ENCODE data around the gene AGPAT4. TPM values are rescaled to one million over a fixed set of nuclear protein-coding genes. Genes with fewer than 3 reads are reported as not detected.

The AGPAT4 gene
- total RNA-seq, 1 donor from 2014 or later, result 2.2 TPM

- DNase-seq, result no peak
- H3K36me3 ChIP-seq, result no peaks in the 10 kb centered on the region
- intact Hi-C loops (cut with micrococcal nuclease), result no loop called here
- peak overlapping the region; percentile 74 for H3K4me3 ChIP-seq
- peaks cover 26% of the 10 kb centered on the region for H3K4me1 ChIP-seq
- no peaks in the 10 kb centered on the region for H3K9me3 ChIP-seq (replicated peaks)
- peaks cover 6% of the 10 kb centered on the region for H3K27me3 ChIP-seq (ENCODE audit: low read depth)
- H3K27ac ChIP-seq (replicated peaks), result no peak overlapping the region
- TF ChIP-seq CTCF (IDR thresholded peaks at IDR 0.05; ENCODE audit: borderline replicate concordance), result no peak
Measured at GRCh38 chr6:161272635-161273273, 1.1 kb downstream of the AGPAT4 start.

- TF ChIP-seq CTCF (IDR thresholded peaks at IDR 0.05; ENCODE audit: borderline replicate concordance), result no peak
- DNase-seq, result no peak
- Histone ChIP-seq H3K27ac (replicated peaks) (no peak overlapping the region), H3K9me3 (replicated peaks) (no peaks in the 10 kb centered on the region), H3K4me1 (peaks cover 26% of the 10 kb centered on the region), H3K36me3 (no peaks in the 10 kb centered on the region), H3K4me3 (no peak overlapping the region), H3K27me3 (ENCODE audit: low read depth) (peaks cover 6% of the 10 kb centered on the region)
- intact Hi-C loops (cut with micrococcal nuclease), result no loop called here
Measured at GRCh38 chr6:161271343-161272030, 2.4 kb downstream of the AGPAT4 start.

- TF ChIP-seq CTCF (IDR thresholded peaks at IDR 0.05; ENCODE audit: borderline replicate concordance), result no peak
- DNase-seq, result no peak
- no peak overlapping the region for H3K27ac ChIP-seq (replicated peaks)
- no peak overlapping the region for H3K4me3 ChIP-seq
- no peaks in the 10 kb centered on the region for H3K9me3 ChIP-seq (replicated peaks)
- H3K4me1 ChIP-seq, result peaks cover 26% of the 10 kb centered on the region
- intact Hi-C loops (cut with micrococcal nuclease), result no loop called here
- peaks cover 6% of the 10 kb centered on the region for H3K27me3 ChIP-seq (ENCODE audit: low read depth)
- no peaks in the 10 kb centered on the region for H3K36me3 ChIP-seq
Measured at GRCh38 chr6:161270116-161270515, 3.7 kb downstream of the AGPAT4 start.

- Histone ChIP-seq H3K36me3 (no peaks in the 10 kb centered on the region), H3K9me3 (replicated peaks) (no peaks in the 10 kb centered on the region), H3K4me1 (peaks cover 22% of the 10 kb centered on the region), H3K27ac (replicated peaks) (no peak overlapping the region), H3K27me3 (ENCODE audit: low read depth) (peaks cover 6% of the 10 kb centered on the region), H3K4me3 (no peak overlapping the region)
- no peak for DNase-seq
- intact Hi-C loops (cut with micrococcal nuclease), result no loop called here
- no peak for TF ChIP-seq CTCF (IDR thresholded peaks at IDR 0.05; ENCODE audit: borderline replicate concordance)
Measured at GRCh38 chr6:161269310-161269709, 4.6 kb downstream of the AGPAT4 start.

GRCh38 chr6:161268531-161269210 lies 5.2 kb downstream of the AGPAT4 start:
- H3K36me3 ChIP-seq, result no peaks in the 10 kb centered on the region
- intact Hi-C loops (cut with micrococcal nuclease), result no loop called here
- H3K4me3 ChIP-seq, result no peak overlapping the region
- peaks cover 6% of the 10 kb centered on the region for H3K27me3 ChIP-seq (ENCODE audit: low read depth)
- peaks cover 17% of the 10 kb centered on the region for H3K4me1 ChIP-seq
- DNase-seq, result no peak
- TF ChIP-seq CTCF (IDR thresholded peaks at IDR 0.05; ENCODE audit: borderline replicate concordance), result no peak
- H3K27ac ChIP-seq (replicated peaks), result no peak overlapping the region
- no peaks in the 10 kb centered on the region for H3K9me3 ChIP-seq (replicated peaks)
